GM19438 (cell line): ENCODE results near the gene APOBEC3C.
A peak's percentile ranks its signal among the peaks of the same experiment; 100 is the strongest.
"Not testable (repeated sequence)": the region's sequence is repeated elsewhere in the genome, so short reads cannot be mapped to it uniquely, and the experiment has no call there.

Experiments used
- ATAC-seq: cut with Tn5 transposase; IDR thresholded peaks from one replicate; pipeline ENCODE4 v1.9.1; 2021; ENCODE audit warnings: low read depth; ENCODE audit not compliant: unreplicated experiment

APOBEC3C gene

DNA sequence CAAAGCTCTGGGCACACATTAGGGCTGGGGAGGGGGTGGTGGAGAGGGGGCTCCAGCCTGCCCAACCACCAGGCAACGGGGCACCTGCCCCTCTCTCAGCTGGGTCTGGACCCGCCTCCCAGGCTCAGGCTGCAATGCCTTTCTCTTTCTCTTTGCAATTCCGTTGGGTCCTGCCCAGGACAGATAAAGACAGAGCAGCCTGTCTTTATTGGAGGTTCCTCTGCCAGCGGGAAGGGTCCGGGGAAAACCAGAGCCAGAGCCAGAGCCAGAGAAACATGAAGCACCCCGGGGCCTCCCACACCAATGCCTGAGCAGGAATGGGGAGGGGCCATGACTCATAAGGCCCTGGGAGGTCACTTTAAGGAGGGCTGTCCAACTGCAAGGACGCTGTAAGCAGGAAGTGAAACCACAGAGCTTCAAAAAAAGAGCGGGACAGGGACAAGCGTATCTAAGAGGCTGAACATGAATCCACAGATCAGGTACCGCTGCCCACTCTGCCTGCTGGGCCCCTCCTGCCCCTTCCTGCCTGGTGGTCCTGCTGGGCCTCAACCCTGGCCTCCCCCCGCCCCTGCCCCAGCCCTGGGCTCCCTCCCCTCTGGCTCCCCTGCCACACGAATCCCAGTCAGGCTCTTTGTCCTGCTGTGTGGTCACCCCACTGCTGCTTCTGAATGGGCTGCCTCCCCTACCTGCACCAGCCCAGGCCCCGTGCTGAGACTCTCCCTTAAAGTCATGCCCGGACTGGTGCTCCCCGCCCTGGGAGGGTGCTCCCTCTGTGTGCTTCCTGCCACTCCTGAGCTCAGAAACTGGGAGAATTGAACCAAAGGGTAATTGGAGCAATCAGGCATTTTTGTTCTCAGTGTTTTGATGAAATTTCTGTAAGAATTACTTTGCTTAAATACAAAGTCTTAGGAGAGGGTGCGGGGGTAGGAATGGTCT, 31.8 kb upstream of the APOBEC3C start, which contains the start of gene APOBEC3B:
APOBEC3B (plus strand) TSS at position 356 of the 936 bp plus-strand sequence; CDS start at position 463, 107 bp downstream.
- ATAC-seq, result peak; percentile 55

DNA sequence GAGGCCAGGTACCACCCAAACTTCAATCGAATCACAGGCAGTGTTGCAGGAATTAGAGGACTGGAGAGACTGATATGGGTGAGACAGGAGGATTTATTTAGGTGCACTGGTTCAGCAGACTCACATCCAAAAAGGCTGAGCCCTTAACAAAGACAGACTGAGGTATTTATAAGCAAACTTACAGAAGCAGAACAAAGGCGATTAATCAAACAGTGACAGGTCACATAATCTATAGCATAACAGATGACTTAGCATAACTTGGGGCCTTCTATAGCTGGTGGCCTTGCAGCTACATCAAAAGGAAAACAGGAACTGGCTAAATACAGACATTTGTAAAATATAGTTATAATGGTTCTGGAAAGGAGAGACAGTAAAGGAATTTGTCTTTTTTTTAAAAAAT, 29.8 kb upstream of the APOBEC3C start:
- ATAC-seq, result no peak

DNA sequence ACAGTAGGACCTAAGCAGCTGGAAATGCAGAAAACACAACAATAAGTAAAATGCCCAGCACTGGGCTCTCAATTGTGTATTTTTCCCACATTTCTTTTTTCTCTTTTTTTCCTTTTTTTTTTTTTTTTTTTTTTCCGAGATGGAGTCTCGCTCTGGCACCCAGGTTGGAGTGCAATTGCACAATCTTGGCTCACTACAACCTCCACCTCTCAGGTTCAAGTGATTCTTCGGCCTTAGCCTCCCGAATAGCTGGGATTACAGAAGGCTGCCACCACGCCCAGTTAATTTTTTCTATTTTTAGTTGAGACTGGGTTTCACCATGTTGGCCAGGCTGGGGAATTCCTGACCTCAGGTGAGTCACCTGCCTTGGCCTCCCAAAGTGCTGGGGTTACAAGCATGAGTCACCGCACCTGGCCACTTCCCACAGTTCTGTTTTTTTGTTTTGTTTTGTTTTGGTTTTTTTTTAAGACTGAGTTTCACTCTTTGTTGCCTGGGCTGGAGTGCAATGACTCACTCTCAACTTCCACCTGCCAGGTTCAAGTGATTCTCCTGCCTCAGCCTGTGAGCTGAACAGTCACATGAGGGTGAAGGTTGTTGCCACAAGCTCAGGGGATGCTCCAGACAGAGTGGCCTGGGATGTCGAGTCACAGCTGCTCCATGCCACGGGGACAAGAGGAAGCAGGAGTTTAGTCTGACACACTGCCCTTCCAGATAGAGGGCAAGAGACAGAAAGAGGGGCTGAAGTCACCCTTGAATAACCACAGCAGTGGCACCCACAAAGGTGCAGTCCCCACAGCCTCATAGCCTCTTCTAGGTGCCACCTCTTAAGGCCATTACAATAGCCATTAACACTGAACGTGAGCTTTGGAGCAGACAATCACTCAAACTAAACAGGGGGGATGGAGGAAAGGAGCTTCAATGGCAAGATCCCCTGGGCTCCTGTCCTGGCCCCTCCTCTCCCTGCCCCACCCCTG, 29.0 kb upstream of the APOBEC3C start:
- ATAC-seq, result peak; percentile 47

DNA sequence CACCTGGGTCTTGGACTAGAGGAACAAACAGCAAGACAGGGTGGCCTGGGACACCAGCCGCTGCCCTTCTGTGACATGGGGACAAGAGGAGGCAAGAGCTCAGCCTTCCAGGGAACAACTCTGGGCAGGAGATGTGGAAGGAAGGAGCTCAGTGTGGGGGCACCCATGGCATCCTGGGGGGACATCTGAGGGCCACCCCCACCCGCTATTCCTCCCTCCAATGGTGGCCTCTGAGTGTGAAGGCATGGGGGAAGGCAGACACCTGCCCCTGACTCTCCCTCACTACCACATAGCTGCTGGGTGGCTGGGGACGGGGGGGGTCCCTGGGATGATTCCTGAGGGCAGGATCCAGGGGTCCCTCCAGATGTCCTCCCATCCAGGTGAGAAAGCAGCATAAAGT, 27.4 kb upstream of the APOBEC3C start:
- ATAC-seq, result no peak

DNA sequence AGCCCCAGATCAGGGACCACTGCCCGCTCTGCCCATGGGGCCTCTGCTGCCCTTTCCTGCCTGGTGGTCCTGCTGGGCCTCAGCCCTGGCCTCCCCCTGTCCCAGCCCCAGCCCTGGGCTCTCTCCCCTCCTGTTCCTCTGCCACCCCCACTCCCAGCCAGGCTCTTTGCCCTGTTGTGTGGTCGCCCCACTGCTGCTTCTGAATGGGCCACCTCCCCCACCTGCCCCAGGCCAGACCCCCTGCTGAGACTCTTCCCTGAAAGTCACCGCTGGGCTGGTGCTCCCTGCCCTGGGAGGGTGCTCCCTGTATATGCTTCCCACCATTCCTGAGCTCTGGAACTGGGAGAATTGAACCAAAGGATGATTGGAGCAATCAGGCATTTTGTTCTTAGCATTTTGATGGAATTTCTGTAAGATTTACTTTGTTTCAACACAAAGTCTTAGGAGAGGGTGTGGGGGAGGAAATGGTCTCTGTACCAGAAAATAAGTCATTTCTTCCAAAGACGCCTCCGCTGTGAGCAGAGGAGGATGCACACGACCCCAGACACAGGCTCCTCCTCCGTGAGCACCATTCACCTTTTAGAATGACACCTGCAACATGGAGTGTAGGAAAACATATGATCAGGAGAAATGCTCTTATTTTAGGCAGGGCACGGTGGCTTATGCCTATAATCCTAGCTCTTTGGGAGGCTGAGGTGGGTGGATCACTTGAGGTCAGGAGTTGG, 26.7 kb upstream of the APOBEC3C start:
- no peak for ATAC-seq

DNA sequence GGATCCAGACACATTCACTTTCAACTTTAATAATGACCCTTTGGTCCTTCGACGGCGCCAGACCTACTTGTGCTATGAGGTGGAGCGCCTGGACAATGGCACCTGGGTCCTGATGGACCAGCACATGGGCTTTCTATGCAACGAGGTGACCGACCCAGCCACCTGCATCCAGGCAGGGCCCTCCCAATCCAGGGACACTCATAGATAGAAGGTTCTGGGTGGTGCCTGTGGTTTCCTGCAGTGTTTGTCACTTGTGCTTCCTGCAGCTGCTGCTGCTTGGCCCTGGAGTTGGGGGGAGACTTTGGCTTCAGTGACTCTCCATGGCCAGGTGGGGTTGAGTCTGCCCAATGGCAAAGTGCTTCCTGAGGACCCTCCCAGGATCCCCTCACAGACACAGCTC, 24.6 kb upstream of the APOBEC3C start:
- no peak for ATAC-seq

DNA sequence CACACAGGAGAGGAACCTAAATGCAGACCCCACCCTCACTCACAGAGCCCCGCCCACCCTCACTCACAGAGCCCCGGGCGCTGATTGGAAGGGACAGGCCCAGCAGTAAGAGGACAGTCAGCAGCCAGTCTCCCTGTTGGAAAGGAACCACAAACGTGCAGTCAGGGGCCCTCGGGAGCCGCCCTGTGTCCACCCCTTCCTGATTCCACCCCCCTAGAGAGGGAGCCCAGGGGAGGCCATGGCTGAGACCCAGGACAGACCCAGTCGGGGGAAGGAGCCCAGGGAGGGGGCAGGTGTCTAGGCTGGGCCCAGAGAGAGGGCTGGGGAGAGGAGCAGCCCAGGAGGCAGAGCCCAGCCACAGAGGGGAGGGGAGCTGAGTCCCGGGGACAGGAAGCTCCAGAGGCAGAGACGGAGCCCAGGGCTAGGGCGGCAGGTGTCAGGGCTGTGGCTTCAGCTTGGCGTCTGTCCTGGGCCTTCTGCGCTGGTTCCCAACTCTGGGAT, 21.1 kb upstream of the APOBEC3C start:
- ATAC-seq, result not testable (repeated sequence)

DNA sequence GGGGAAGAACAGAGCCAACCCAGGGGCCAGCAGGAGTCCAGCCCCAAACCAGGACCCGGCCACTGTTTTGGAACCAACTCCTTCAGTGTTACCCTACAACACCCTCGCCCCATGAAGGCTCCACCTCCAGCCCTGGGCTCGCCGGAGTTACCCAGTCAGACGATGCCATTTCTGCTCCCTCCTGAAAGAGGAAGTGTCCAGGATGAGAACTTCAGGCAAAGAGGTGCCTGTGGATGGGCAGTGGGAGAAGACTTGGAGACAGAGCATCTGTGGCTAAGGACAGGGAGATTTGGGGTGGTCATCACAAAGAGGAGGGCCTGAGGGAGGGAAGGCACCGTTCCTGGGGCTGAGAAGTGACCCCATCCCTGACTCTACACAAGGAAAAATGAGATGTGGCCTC, 18.0 kb upstream of the APOBEC3C start:
- no peak for ATAC-seq

DNA sequence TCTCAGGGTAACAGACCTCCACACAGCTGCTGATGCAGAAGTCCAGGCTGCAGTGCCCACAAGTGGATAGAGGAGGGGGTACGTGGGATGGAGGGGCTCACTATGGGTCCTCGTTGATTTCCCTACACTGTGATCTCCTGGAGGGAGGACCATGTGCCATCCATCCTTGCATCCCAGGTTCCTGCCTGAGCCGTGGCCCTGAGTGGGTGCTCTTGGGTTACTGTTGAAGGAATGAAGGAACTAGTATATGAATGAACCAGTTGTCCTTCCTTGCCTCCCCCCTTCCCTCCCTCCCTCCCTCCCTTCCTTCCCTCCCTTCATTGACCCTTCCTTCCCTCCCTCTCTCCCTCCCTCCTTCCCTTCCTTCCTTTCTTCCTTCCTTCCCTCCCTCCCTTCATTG, 16.5 kb upstream of the APOBEC3C start:
- ATAC-seq, result no peak

DNA sequence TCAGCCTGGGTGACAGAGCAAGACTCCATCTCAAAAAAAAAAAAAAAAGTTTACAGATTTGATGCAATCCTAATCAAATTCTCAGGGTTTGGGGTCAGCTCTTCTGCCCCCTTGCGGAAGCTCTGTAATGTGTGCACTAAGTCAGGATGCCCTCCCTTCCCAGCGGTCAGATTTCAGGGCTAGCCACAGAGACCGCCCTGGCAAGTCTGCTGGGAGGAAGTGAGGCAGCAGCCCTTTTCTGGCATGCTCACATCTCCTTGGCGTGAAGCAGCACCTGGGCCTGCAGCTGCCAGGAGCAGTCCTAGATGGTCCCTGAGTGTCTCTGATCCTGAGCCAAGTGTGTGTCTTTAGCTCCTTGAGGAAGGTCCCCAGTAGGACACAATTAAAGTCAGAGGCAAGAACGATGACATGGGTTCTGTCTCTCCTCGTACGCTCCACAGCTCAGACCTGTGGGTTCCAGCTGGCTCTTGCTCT, 10.9 kb upstream of the APOBEC3C start:
- ATAC-seq, result peak; percentile 84

DNA sequence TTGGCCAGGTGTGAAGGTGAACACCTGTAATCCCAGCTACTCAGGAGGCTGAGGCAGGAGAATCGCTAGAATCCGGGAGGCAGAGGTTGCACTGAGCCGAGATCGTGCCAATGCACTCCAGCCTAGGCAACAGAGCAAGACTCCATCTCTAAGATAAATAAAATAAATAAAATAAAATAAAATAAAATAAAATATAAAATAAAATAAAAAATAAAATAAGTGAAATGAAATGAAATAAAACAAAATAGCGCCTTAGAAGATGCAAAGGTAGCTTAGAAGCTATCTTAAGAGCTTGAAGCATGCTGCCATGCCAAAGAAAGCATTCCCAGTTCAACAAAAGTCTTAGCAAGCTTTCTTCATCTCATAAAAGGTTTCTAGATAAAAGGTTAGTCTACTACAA, 6.9 kb upstream of the APOBEC3C start:
- ATAC-seq, result no peak

DNA sequence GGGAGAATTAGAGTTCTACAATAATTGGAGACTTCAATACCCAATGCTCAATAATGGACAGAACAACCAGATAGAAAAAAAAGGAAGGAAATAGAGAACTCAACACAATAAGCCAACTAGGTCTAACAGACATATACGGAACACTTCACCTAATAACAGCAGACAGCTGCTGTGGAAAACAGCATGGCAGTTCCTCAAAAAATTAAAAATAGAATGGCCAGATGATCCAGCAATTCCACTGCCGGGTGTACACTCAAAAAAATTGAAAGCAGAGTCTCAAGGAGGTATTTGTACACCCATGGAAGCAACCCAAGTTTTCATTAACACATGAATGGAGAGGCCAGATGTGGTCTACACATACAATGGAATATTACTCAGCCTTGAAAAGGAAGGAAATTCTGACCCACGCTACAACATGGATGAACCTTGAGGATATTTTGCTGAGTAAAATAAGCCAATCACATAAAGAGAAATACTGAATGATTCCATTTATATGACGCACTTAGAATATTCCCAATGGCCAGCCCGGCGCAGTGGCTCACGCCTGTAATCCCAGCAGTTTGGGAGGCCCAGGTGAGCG, 5.7 kb upstream of the APOBEC3C start:
- ATAC-seq, result not testable (repeated sequence)

DNA sequence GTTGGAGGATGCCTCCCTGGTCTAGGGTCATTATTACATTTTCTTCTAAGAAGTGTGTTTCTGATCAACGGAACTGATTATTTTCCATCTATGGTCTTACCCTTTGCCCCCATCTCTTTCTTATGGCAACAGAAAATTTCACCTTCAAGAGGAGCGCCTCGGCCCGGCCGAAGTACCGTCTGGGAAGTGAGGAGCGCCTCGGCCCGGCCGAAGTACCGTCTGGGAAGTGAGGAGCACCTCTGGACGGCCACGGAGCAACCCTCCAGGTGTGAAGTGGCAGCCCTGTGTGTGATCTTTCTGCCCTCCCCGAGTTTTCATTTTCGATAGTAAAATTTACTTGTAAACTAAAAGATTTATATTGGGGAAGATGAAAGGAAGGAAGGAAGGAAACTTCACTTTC, 3.1 kb upstream of the APOBEC3C start:
- no peak for ATAC-seq

DNA sequence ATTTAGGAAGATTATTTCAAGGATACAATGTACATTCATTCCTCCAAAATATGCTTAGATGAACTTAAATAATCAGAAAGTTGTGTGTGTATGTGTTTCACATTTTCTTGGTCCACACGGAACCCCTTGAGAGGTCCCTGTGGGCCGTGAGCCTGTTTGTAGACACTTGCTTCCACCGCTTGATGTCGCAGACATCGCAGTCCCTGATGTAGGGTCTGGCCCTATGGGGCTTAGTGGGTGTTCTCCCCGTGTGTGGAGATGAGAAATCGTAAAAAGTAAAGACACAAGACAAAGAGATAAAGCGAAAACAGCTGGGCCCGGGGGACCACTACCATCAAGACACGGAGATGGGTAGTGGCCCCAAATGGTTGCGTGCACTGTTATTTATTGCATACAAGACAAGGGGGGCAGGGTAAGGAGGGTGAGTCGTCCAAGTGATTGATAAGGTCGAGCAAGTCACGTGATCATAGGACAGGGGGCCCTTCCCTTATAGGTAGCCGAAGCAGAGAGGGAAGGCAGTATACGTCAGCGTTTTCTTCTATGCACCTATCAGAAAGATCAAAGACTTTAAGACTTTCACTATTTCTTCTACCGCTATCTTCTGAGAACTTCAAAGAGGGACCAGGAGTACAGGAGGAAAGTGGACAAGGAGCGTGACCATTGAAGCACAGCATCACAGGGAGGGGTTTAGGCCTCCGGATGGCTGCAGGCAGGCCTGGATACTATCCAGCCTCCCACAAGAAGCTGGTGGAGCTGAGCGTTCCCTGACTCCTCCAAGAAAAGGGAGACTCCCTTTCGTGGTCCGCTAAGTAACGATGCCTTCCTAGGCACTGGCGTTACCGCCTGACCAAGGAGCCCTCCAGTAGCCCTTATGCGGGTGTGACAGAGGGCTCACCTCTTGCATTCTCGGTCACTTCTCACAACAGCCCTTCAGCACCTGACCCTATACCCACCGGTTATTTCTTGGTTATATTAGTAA, 1.2 kb upstream of the APOBEC3C start:
- ATAC-seq, result no peak

DNA sequence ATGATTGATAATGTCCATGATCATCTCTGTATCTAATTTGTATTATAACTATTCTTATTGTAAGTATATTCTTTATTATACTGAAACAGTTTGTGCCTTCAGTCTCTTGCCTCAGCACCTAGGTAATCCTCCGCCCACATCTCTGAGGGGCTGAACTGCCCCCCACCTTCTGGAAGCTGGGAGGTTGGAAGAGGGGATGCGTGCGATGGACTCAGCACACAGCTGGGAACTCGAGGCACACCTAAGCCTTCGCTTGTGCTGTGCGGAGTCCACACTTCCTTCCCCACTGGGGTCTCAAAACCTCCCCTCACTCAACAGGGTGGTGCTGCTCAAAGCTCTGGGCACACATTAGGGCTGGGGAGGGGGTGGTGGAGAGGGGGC, 506 bp upstream of the APOBEC3C start:
- not testable (repeated sequence) for ATAC-seq

DNA sequence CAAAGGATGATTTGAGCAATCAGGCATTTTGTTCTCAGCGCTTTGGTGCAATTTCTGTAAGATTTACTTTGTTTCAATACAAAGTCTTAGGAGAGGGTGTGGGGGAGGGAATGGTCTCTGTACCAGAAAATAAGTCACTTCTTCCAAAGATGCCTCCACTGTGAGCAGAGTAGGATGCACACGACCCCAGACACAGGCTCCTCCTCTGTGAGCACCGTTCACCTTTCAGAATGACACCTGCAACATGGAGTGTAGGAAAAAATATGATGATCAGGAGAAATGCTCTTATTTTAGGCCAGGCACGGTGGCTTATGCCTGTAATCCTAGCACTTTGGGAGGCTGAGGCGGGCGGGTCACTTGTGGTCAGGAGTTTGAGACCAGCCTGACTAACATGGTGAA, 665 bp downstream of the APOBEC3C start:
- ATAC-seq, result not testable (repeated sequence)

DNA sequence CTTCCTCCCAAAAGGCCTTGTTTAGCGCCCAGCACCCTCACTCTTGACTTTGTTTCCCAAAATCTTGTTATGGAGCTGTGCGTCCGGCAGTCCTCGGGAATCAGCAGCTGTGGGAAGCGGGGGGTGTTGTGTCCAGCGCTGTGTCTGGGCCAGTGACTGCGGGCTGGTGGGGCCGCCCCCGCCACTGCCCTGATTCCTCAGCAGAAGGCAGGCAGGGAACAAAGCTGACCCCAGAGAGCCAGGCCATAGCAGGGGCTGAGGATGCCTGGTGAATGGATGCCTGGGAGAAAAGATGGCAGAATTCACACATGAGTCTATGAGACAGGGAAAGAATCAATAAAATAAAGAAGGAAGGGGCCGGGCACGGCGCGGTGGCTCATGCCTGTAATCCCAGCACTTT, 2.5 kb downstream of the APOBEC3C start:
- no peak for ATAC-seq

DNA sequence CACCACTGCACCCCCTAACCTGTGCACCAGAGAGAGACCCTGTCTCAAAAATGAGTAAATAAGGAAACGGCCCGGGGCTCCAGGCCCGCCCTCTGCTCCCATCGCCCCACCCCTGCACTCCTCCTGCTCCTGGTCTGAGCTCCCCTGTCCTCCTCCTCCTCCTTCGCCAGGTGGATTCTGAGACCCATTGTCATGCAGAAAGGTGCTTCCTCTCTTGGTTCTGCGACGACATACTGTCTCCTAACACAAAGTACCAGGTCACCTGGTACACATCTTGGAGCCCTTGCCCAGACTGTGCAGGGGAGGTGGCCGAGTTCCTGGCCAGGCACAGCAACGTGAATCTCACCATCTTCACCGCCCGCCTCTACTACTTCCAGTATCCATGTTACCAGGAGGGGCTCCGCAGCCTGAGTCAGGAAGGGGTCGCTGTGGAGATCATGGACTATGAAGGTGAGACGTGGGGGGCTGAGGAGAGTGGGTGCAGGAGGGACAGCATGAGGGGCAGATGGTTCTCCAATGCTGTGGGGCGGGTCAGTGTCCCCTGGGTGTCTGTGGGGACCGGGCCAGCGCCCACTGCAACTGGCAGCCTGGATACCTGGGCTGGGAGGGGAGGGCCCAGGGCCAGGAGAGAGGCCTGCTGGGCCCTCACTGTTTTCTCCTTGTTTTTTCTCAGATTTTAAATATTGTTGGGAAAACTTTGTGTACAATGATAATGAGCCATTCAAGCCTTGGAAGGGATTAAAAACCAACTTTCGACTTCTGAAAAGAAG, 3.7 kb downstream of the APOBEC3C start:
- no peak for ATAC-seq
